Panc1 (cell line): ENCODE data around the gene ZNF146. TPM values are rescaled to one million over a fixed set of nuclear protein-coding genes. Genes with fewer than 3 reads are reported as not detected.

Source experiments
- ATAC-seq: fragments of 200-7000 bp; cut with Tn5 transposase; 2 replicates; pipeline ENCODE4 v1.9.1; 2020; ENCODE audit warnings: mild to moderate bottlenecking, moderate library complexity
- BruUV-seq: library from RNA; stranded (reverse); fragments of 400-500 nt; replicated peaks from 2 replicates; lab custom pipeline; 2021; lab: Mats Ljungman, UMichigan
- CTCF ChIA-PET: fragments of 300-600 bp; sonication (Branson Sonifier 250); formaldehyde crosslinking; loops from one replicate; lab custom pipeline; 2022; ENCODE audit warnings: antibody characterized with exemption; lab: Charles Lee
- POLR2A ChIA-PET: fragments of 300-600 bp; sonication (Branson Sonifier 250); formaldehyde crosslinking; loops from one replicate; lab custom pipeline; 2022; ENCODE audit warnings: antibody characterized with exemption; lab: Charles Lee
- DNase-seq: peaks from one replicate; pipeline ENCODE4 v3.0.0-alpha.2; 2010; ENCODE audit warnings: low read depth, low spot score
- H3K27ac ChIP-seq: 2 replicates; pipeline ENCODE4 v1.5.1; 2011; ENCODE audit warnings: mild to moderate bottlenecking, low read length, inconsistent platforms
- H3K27me3 ChIP-seq: fragments of 200-500 bp; sonication (Bioruptor generic); 2 replicates; pipeline ENCODE4 v1.6.0; 2014; ENCODE audit warnings: low read length, inconsistent platforms; ENCODE audit not compliant: control insufficient read depth, insufficient read depth
- H3K36me3 ChIP-seq: fragments of 200-500 bp; sonication (Bioruptor generic); 2 replicates; pipeline ENCODE4 v1.5.1; 2014; ENCODE audit warnings: inconsistent platforms, mild to moderate bottlenecking, low read length, moderate library complexity; ENCODE audit not compliant: control insufficient read depth, insufficient read depth
- H3K4me1 ChIP-seq: 2 replicates; pipeline ENCODE4 v1.5.1; 2011; ENCODE audit warnings: inconsistent platforms, mild to moderate bottlenecking, low read length, moderate library complexity; ENCODE audit not compliant: control insufficient read depth, insufficient read depth
- H3K4me3 ChIP-seq, 2 experiments: 2 replicates each; pipeline ENCODE4 v1.5.1; 2011 to 2012; ENCODE audit warnings: low read depth in 2 of 2, low read length in 2 of 2, mild to moderate bottlenecking in 2 of 2, inconsistent platforms in 1 of 2, moderate library complexity in 1 of 2
- H3K9me3 ChIP-seq: fragments of 200-500 bp; sonication (Bioruptor generic); 2 replicates; pipeline ENCODE4 v1.5.1; 2014; ENCODE audit warnings: low read depth, mild to moderate bottlenecking, inconsistent platforms, low read length, moderate library complexity; ENCODE audit not compliant: control insufficient read depth, insufficient read depth
- CTCF ChIP-seq: fragments of 450-650 bp; IDR thresholded peaks from 2 replicates; pipeline ENCODE4 v1.5.1; 2017; ENCODE audit warnings: mild to moderate bottlenecking
- POLR2AphosphoS5 ChIP-seq: IDR thresholded peaks from 2 replicates; pipeline ENCODE4 v1.6.1; 2012; ENCODE audit warnings: mild to moderate bottlenecking, low read depth, low read length, moderate library complexity
- REST ChIP-seq, 2 experiments: IDR thresholded peaks; 2 replicates each; pipeline ENCODE4 v1.6.1; 2011 to 2012; ENCODE audit warnings: low read depth in 2 of 2, control low read depth in 1 of 2, low read length in 1 of 2, mild to moderate bottlenecking in 1 of 2, moderate library complexity in 1 of 2; ENCODE audit not compliant: insufficient read depth in 1 of 2
- SIN3A ChIP-seq: IDR thresholded peaks from 2 replicates; pipeline ENCODE4 v1.6.1; 2012; ENCODE audit warnings: low read depth, mild to moderate bottlenecking, low read length, moderate library complexity, borderline replicate concordance; ENCODE audit not compliant: insufficient read depth
- TCF7L2 ChIP-seq: IDR thresholded peaks from 2 replicates; pipeline ENCODE4 v1.6.1; 2011; ENCODE audit warnings: mild to moderate bottlenecking, low read depth, low read length, inconsistent platforms
- in situ Hi-C: cut with HindIII; loops from 2 replicates; pipeline ENCODE4 v1.10.0; 2016; ENCODE audit warnings: low sequenced_read_pairs, low pct_unique_long_range_greater_than_20kb
- intact Hi-C: fragments of 100-400 bp; cut with micrococcal nuclease; formaldehyde crosslinking; loops from one replicate; pipeline ENCODE4 v1.10.0; 2022; ENCODE audit not compliant: unreplicated experiment
- total RNA-seq: library from RNA; stranded (reverse); gene quantifications from one replicate; pipeline ENCODE4 v1.2.1, GENCODE V29; 2021; ENCODE audit not compliant: unreplicated experiment

ZNF146 gene
- total RNA-seq, 1 experiment from 2014 or later: 121 TPM

- no peaks in the 10 kb centered on the region for H3K4me1 ChIP-seq
- no peak overlapping the region for H3K4me3 ChIP-seq
- H3K27ac ChIP-seq: no peak overlapping the region
- TF ChIP-seq TCF7L2 (no peak), REST (IDR thresholded peaks at IDR 0.05; ENCODE audit: insufficient read depth in 1 of 2, low read depth in 2 of 2, low read length in 1 of 2) (no peak), POLR2AphosphoS5 (no peak), SIN3A (no peak), CTCF (no peak)
- CTCF ChIA-PET: interaction anchor here (0.6 kb wide), 1 partner anchor 29 kb away, joined by 14 read pairs; no protein-coding TSS in a partner anchor
- BruUV-seq: no TSS peak
- POLR2A ChIA-PET: no interaction called here
- H3K27me3 ChIP-seq: no peaks in the 10 kb centered on the region
- no peaks in the 10 kb centered on the region for H3K36me3 ChIP-seq
- no peaks in the 10 kb centered on the region for H3K9me3 ChIP-seq
- in situ Hi-C loops (no loop called here), intact Hi-C loops (loop anchor here (10.0 kb wide), 1 partner anchor 297 kb away; no protein-coding TSS in a partner anchor)
- no peak for DNase-seq
- no peak for ATAC-seq
Measured at GRCh38 chr19:36198119-36198518, 16.8 kb upstream of the ZNF146 start.

DNA sequence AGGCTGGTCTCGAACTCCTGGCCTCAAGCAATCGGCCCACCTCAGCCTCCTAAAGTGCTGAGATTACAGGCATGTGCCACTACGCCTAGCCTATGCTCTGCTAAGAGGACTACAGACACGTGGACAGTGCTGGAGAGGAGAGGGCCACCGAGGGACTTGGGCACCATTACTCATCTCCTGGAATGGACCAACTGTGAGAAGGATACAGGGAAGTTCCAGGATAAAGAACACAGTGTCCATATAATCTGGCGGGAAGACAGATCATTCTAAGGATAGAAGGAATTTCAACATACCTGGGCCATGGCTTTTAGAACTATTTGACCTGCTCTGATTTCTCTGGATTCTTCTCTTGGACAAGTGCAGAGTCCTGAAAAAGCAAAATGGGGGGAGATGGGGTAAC, 13.2 kb upstream of the ZNF146 start:
- H3K27ac ChIP-seq: no peak overlapping the region
- ATAC-seq: no peak
- BruUV-seq: no TSS peak
- DNase-seq: no peak
- ChIA-PET CTCF (no interaction called here), POLR2A (no interaction called here)
- in situ Hi-C loops: no loop called here
- no peak for TF ChIP-seq REST (IDR thresholded peaks at IDR 0.05; ENCODE audit: insufficient read depth in 1 of 2, low read depth in 2 of 2, low read length in 1 of 2)
- TF ChIP-seq TCF7L2: no peak
- TF ChIP-seq CTCF: no peak
- no peaks in the 10 kb centered on the region for H3K4me1 ChIP-seq
- intact Hi-C loops: no loop called here
- H3K36me3 ChIP-seq: no peaks in the 10 kb centered on the region
- H3K27me3 ChIP-seq: no peaks in the 10 kb centered on the region
- H3K9me3 ChIP-seq: no peaks in the 10 kb centered on the region
- H3K4me3 ChIP-seq: no peak overlapping the region
